Mesothelial cell of epicardium (in vitro differentiated cells): ENCODE results near the gene CAMKK2. TPM values are rescaled to one million over a fixed set of nuclear protein-coding genes. Genes with fewer than 3 reads are reported as not detected.
A peak's percentile ranks its signal among the peaks of the same experiment; 100 is the strongest.

Experiments used
- DNase-seq, 2 experiments: peaks; one replicate each; pipeline ENCODE4 v3.0.0; 2021; ENCODE audit warnings: low spot score in 2 of 2; ENCODE audit not compliant: unreplicated experiment in 2 of 2
- H3K27ac Mint-ChIP-seq: 2 replicates; pipeline ENCODE4 v1.8.0; 2021; ENCODE audit warnings: mixed read lengths
- H3K27me3 Mint-ChIP-seq: 2 replicates; pipeline ENCODE4 v1.8.0; 2021; ENCODE audit warnings: low read depth, mixed read lengths
- H3K36me3 Mint-ChIP-seq: 2 replicates; pipeline ENCODE4 v1.8.0; 2021; ENCODE audit warnings: mixed read lengths
- H3K4me1 Mint-ChIP-seq: 2 replicates; pipeline ENCODE4 v1.8.0; 2021; ENCODE audit warnings: mixed read lengths
- H3K4me3 Mint-ChIP-seq: 2 replicates; pipeline ENCODE4 v1.8.0; 2021; ENCODE audit warnings: mild to moderate bottlenecking, moderate library complexity, mixed read lengths
- H3K9me3 Mint-ChIP-seq: 2 replicates; pipeline ENCODE4 v1.8.0; 2021; ENCODE audit warnings: mixed read lengths
- total RNA-seq: library from RNA; stranded (reverse); gene quantifications from 3 replicates; pipeline ENCODE4 v1.2.1, GENCODE V29; 2021
- TF ChIP-seq, protein P1 (sequence below): fragments of 200-600 bp; sonication (generic); IDR thresholded peaks from one replicate; pipeline ENCODE4 v1.5.0; 2021; ENCODE audit warnings: antibody characterized with exemption; ENCODE audit not compliant: unreplicated experiment

Gene CAMKK2
- total RNA-seq, 1 donor from 2014 or later: 27.6 TPM

- TF ChIP-seq, protein P1, sequence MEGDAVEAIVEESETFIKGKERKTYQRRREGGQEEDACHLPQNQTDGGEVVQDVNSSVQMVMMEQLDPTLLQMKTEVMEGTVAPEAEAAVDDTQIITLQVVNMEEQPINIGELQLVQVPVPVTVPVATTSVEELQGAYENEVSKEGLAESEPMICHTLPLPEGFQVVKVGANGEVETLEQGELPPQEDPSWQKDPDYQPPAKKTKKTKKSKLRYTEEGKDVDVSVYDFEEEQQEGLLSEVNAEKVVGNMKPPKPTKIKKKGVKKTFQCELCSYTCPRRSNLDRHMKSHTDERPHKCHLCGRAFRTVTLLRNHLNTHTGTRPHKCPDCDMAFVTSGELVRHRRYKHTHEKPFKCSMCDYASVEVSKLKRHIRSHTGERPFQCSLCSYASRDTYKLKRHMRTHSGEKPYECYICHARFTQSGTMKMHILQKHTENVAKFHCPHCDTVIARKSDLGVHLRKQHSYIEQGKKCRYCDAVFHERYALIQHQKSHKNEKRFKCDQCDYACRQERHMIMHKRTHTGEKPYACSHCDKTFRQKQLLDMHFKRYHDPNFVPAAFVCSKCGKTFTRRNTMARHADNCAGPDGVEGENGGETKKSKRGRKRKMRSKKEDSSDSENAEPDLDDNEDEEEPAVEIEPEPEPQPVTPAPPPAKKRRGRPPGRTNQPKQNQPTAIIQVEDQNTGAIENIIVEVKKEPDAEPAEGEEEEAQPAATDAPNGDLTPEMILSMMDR: no peak
- Mint-ChIP-seq H3K27me3 (no peaks in the 10 kb centered on the region), H3K4me3 (peak overlapping the region; percentile 85), H3K4me1 (peaks cover 11% of the 10 kb centered on the region), H3K36me3 (peaks cover 7% of the 10 kb centered on the region), H3K27ac (peak overlapping the region; percentile 59), H3K9me3 (no peaks in the 10 kb centered on the region)
- DNase-seq: peak in 1 of 2 experiments; percentile 46
Observed at GRCh38 chr12:121295746-121296617, 527 bp downstream of the CAMKK2 start.

DNA sequence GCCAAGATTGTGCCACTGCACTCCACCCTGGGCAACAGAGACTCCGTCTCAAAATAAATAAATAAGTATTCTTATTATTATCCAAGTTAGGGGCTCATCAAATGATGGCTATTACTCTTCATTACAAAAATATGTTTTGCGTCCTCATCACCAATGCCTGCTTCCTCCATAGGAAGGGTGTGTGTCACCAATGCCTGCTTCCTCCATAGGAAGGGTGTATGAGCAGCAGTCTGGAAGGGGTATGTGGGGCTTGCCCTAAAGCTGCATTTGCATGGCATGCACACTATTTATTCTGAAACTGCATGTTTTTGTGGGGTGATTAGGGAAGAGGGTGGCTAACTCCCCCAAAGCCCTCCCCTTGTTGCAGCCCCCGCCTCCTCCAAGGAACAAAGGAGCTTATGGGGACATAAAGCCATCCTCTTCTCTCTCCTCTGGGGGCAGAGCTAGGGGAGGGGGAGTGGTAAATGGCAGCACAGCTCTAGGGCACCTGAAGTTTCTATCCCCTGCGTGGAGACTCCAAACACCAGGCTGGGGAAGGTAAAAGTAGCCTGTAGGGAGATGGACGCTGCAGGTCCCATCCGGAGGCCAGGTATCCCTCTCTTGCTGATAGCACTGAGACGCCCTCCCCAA is 1.3 kb downstream of the CAMKK2 start:
- peaks cover 7% of the 10 kb centered on the region for H3K36me3 Mint-ChIP-seq
- H3K9me3 Mint-ChIP-seq: no peaks in the 10 kb centered on the region
- no peaks in the 10 kb centered on the region for H3K27me3 Mint-ChIP-seq
- peak overlapping the region; percentile 59 for H3K27ac Mint-ChIP-seq
- H3K4me3 Mint-ChIP-seq: peak overlapping the region; percentile 85
- no peak for DNase-seq
- TF ChIP-seq, protein P1: no peak
- H3K4me1 Mint-ChIP-seq: peaks cover 11% of the 10 kb centered on the region

DNA sequence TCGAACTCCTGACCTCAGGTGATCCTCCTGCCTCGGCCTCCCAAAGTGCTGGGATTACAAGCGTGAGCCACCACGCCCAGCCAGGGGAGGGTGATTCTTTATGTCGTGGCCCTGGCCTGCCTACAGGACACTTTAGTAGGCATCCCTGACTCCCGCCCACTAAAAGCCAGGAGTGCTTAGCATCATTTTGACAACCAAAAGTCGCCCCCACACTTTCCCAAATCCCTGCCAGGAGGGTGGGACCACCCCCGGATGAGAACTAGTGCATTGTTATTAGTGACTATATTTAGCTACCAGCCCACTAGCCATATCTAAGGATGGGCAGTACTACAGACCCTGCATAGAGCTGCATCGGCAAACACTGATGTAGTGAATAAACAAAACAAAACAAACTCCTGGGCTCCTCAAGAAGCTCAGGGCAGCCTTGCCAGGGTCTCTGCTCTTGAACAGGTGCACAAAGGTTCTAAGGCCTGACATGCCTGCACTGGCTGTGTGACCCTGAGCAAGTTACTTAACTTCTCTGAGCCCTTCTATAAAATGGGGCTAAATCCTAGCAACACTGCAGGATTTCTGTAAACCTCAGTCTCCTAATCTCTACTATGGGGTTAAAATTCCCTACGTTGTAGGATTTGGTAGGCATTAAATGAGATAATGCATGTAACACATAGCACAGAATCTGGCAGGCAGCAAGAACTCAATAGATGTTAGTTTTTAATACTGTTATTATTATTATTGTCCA is 2.2 kb downstream of the CAMKK2 start:
- H3K27me3 Mint-ChIP-seq: no peaks in the 10 kb centered on the region
- no peak overlapping the region for H3K4me3 Mint-ChIP-seq
- no peaks in the 10 kb centered on the region for H3K9me3 Mint-ChIP-seq

GRCh38 chr12:121293603-121294002 is 2.9 kb downstream of the CAMKK2 start:
- Mint-ChIP-seq H3K27ac (no peak overlapping the region), H3K4me3 (no peak overlapping the region), H3K4me1 (peaks cover 11% of the 10 kb centered on the region), H3K36me3 (peaks cover 10% of the 10 kb centered on the region), H3K27me3 (no peaks in the 10 kb centered on the region), H3K9me3 (no peaks in the 10 kb centered on the region)
- TF ChIP-seq, protein P1: no peak
- no peak for DNase-seq

More for the DNA sequence above, 2.2 kb downstream of the CAMKK2 start:
- Mint-ChIP-seq H3K27ac (no peak overlapping the region), H3K36me3 (peaks cover 10% of the 10 kb centered on the region), H3K4me1 (peaks cover 11% of the 10 kb centered on the region)
- no peak for DNase-seq
- TF ChIP-seq, protein P1: no peak

DNA sequence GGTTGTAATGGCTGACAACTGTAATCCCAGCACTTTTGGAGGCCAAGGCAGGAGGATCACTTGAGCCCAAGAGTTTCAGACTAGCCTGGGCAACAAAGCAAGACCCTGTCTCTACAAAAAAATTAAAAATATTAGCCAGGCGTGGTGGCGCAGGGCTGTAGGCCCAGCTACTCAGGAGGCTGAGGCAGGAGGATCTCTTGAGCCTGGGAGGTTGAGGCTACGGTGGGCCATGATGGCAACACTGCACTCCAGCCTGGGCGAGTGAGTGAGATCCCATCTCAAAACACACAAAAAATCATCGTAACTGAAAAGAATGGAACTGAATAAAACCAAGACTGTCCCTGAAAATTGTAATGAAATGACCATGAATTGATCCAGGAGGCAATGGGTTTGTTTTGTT is 6.1 kb downstream of the CAMKK2 start:
- no peaks in the 10 kb centered on the region for H3K9me3 Mint-ChIP-seq
- H3K4me3 Mint-ChIP-seq: no peak overlapping the region
- peaks cover 10% of the 10 kb centered on the region for H3K36me3 Mint-ChIP-seq
- H3K27me3 Mint-ChIP-seq: no peaks in the 10 kb centered on the region
- TF ChIP-seq, protein P1: no peak
- H3K4me1 Mint-ChIP-seq: peaks cover 4% of the 10 kb centered on the region
- DNase-seq: no peak
- no peak overlapping the region for H3K27ac Mint-ChIP-seq
